ENCODE data around the gene PNMA8A. TPM values are rescaled to one million over a fixed set of nuclear protein-coding genes. Genes with fewer than 3 reads are reported as not detected.

PNMA8A gene
- total and polyA plus RNA-seq, 2 of the 13 experiments (the other 11 are each of a cell fraction or from before 2014, with no cell fraction given): 0.13 to 0.51 TPM

GRCh38 chr19:46491975-46492682 lies 20.8 kb upstream of the PNMA8A start:
- DNase-seq (ENCODE audit: low spot score) (no peak), FAIRE-seq (no peak), ATAC-seq (no peak)
- H3K4me2 ChIP-seq (ENCODE audit: low read depth, low read length): no peak overlapping the region
- no peak overlapping the region for H3K9ac ChIP-seq (ENCODE audit: insufficient read depth, low read depth, low read length)
- ChIA-PET POLR2A (no interaction called here), CTCF (ENCODE audit: low intra/inter-chr PET ratio, low total read pairs) (no interaction called here)
- H3K9me3 ChIP-seq (ENCODE audit: low read length): no peaks in the 10 kb centered on the region
- no TSS peak for BruUV-seq (replicated peaks)
- intact Hi-C loops (cut with micrococcal nuclease; ENCODE audit: unreplicated experiment) (no loop called here), in situ Hi-C loops (cut with HindIII; ENCODE audit: extremely low pct_ligation_motif_present, low pct_unique_long_range_greater_than_20kb) (no loop called here)
- H3K4me1 ChIP-seq (ENCODE audit: insufficient read depth, low read length): peaks cover 15% of the 10 kb centered on the region; the same call in 1 of the 2 replicates
- no peak for TF ChIP-seq CSRNP1 (CRISPR knock-in tag; IDR thresholded peaks at IDR 0.05)
- no peak for TF ChIP-seq KDM2A (CRISPR knock-in tag; IDR thresholded peaks at IDR 0.05; ENCODE audit: borderline replicate concordance, low read depth)
- TF ChIP-seq ZNF850 (CRISPR knock-in tag; conservative IDR thresholded peaks at IDR 0.05): no peak
- no peak for TF ChIP-seq ZNF256 (CRISPR knock-in tag; conservative IDR thresholded peaks at IDR 0.05)
- no peak for TF ChIP-seq NPAS2 (CRISPR knock-in tag; IDR thresholded peaks at IDR 0.05; ENCODE audit: borderline replicate concordance)
- no peak for TF ChIP-seq SKIL (CRISPR knock-in tag; IDR thresholded peaks at IDR 0.05; ENCODE audit: borderline replicate concordance)
- no peak for TF ChIP-seq ZNF556 (CRISPR knock-in tag; IDR thresholded peaks at IDR 0.05; ENCODE audit: borderline replicate concordance)
- no peak overlapping the region for H3K27ac ChIP-seq (ENCODE audit: extremely low read length, insufficient read depth, low read length)
- no peaks in the 10 kb centered on the region for H3K36me3 ChIP-seq (replicated peaks in 1 of 2; ENCODE audit: control insufficient read depth in 1 of 2, insufficient read depth in 2 of 2, low read length in 2 of 2)
- WGBS (ENCODE audit: low lambda C conversion rate): 13% methylated on average over 14 of the region's 18 CpGs
- H3K4me3 ChIP-seq (replicated peaks in 1 of 3; ENCODE audit: insufficient read depth in 1 of 3, low read depth in 2 of 3, low read length in 3 of 3): no peak overlapping the region
- no peaks in the 10 kb centered on the region for H3K79me2 ChIP-seq (ENCODE audit: insufficient read depth, low read length)
- H2AFZ ChIP-seq (ENCODE audit: low read length): no peak overlapping the region
- no peaks in the 10 kb centered on the region for H4K20me1 ChIP-seq (ENCODE audit: insufficient read depth, low read length)
- H3K27me3 ChIP-seq (ENCODE audit: control insufficient read depth in 1 of 2, insufficient read depth in 2 of 2, low read length in 2 of 2): peaks cover 5 to 38% of the 10 kb centered on the region in 2 experiments

All from HepG2 (cell line).